ENCODE measurements around the gene SAMMSON. TPM values are rescaled to one million over a fixed set of nuclear protein-coding genes. Genes with fewer than 3 reads are reported as not detected.

Gene SAMMSON
- total and polyA plus RNA-seq, 10 donors: 0.05 to 1.0 TPM; not detected in 8

- Histone ChIP-seq H3K27ac (no peak overlapping the region), H3K36me3 (no peaks in the 10 kb centered on the region), H3K27me3 (replicated peaks in 1 of 7) (no peaks in the 10 kb centered on the region), H3K4me1 (no peaks in the 10 kb centered on the region), H3K9me3 (no peaks in the 10 kb centered on the region), H3K4me3 (no peak overlapping the region)
- no peak for DNase-seq
- intact Hi-C loops (cut with DNase I; ENCODE audit: low total_unique reads): no loop called here
- no peak for TF ChIP-seq POLR2AphosphoS5 (IDR thresholded peaks at IDR 0.05)
- TF ChIP-seq, protein P1, sequence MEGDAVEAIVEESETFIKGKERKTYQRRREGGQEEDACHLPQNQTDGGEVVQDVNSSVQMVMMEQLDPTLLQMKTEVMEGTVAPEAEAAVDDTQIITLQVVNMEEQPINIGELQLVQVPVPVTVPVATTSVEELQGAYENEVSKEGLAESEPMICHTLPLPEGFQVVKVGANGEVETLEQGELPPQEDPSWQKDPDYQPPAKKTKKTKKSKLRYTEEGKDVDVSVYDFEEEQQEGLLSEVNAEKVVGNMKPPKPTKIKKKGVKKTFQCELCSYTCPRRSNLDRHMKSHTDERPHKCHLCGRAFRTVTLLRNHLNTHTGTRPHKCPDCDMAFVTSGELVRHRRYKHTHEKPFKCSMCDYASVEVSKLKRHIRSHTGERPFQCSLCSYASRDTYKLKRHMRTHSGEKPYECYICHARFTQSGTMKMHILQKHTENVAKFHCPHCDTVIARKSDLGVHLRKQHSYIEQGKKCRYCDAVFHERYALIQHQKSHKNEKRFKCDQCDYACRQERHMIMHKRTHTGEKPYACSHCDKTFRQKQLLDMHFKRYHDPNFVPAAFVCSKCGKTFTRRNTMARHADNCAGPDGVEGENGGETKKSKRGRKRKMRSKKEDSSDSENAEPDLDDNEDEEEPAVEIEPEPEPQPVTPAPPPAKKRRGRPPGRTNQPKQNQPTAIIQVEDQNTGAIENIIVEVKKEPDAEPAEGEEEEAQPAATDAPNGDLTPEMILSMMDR (IDR thresholded peaks at IDR 0.05 in 8 of 11, conservative IDR thresholded peaks at IDR 0.05 in 3 of 11): no peak
- TF ChIP-seq POLR2A (IDR thresholded peaks at IDR 0.05): no peak
- WGBS, 5 donors: 82 to 97% (median 95%) methylated on average over 1 of the region's 1 CpG
Observed at GRCh38 chr3:70057426-70057825, 57.9 kb downstream of the SAMMSON start.

- Histone ChIP-seq H3K4me1 (no peaks in the 10 kb centered on the region), H3K9me3 (no peaks in the 10 kb centered on the region), H3K4me3 (no peak overlapping the region), H3K27ac (no peak overlapping the region), H3K36me3 (no peaks in the 10 kb centered on the region), H3K27me3 (replicated peaks in 1 of 7) (peaks cover 0 to 10% (median 0%) of the 10 kb centered on the region in 7 donors)
- intact Hi-C loops (cut with DNase I; ENCODE audit: low total_unique reads): loop anchor here (10.0 kb wide), 1 partner anchor 1594 kb away; no protein-coding TSS in a partner anchor
- 87 to 96% (median 90%) methylated on average over 5 of the region's 5 CpGs for WGBS, 5 donors
- TF ChIP-seq POLR2AphosphoS5 (IDR thresholded peaks at IDR 0.05): no peak
- TF ChIP-seq POLR2A (IDR thresholded peaks at IDR 0.05): no peak
- TF ChIP-seq, protein P1 (IDR thresholded peaks at IDR 0.05 in 8 of 11, conservative IDR thresholded peaks at IDR 0.05 in 3 of 11): no peak
- no peak for DNase-seq
Observed at GRCh38 chr3:70061096-70061495, 61.6 kb downstream of the SAMMSON start.

- 34 to 42% (median 42%) methylated on average over 5 of the region's 5 CpGs for WGBS, 5 donors
- intact Hi-C loops (cut with DNase I; ENCODE audit: low total_unique reads): loop anchor here (10.0 kb wide), 1 partner anchor 1591 kb away; no protein-coding TSS in a partner anchor
- no peak for TF ChIP-seq POLR2AphosphoS5 (IDR thresholded peaks at IDR 0.05)
- no peak for TF ChIP-seq POLR2A (IDR thresholded peaks at IDR 0.05)
- TF ChIP-seq, protein P1 (IDR thresholded peaks at IDR 0.05 in 8 of 11, conservative IDR thresholded peaks at IDR 0.05 in 3 of 11): peak in 8 of 11 experiments; percentile 15 to 57 (median 48)
- Histone ChIP-seq H3K27me3 (replicated peaks in 1 of 7) (peaks cover 0 to 19% (median 0%) of the 10 kb centered on the region in 7 donors), H3K4me1 (no peaks in the 10 kb centered on the region), H3K27ac (no peak overlapping the region), H3K4me3 (no peak overlapping the region), H3K36me3 (no peaks in the 10 kb centered on the region), H3K9me3 (no peaks in the 10 kb centered on the region)
- DNase-seq: no peak
Observed at GRCh38 chr3:70064194-70064779, 64.8 kb downstream of the SAMMSON start.

GRCh38 chr3:70065696-70066253 is 66.2 kb downstream of the SAMMSON start:
- Histone ChIP-seq H3K36me3 (no peaks in the 10 kb centered on the region), H3K4me1 (no peaks in the 10 kb centered on the region), H3K4me3 (no peak overlapping the region), H3K27me3 (replicated peaks in 1 of 7) (peaks cover 0 to 28% (median 0%) of the 10 kb centered on the region in 7 donors), H3K27ac (no peak overlapping the region), H3K9me3 (no peaks in the 10 kb centered on the region)
- 56 to 69% (median 60%) methylated on average over 7 of the region's 7 CpGs for WGBS, 5 donors
- TF ChIP-seq POLR2AphosphoS5 (IDR thresholded peaks at IDR 0.05) (no peak), POLR2A (IDR thresholded peaks at IDR 0.05) (no peak)
- TF ChIP-seq, protein P1 (IDR thresholded peaks at IDR 0.05 in 8 of 11, conservative IDR thresholded peaks at IDR 0.05 in 3 of 11): no peak
- intact Hi-C loops (cut with DNase I; ENCODE audit: low total_unique reads): loop anchor here (10.0 kb wide), 1 partner anchor 1589 kb away; no protein-coding TSS in a partner anchor
- DNase-seq: no peak
